HG02610 (cell line): ENCODE measurements around the gene IL19.

Experiments
- ATAC-seq: cut with Tn5 transposase; IDR thresholded peaks from one replicate; pipeline ENCODE4 v1.9.1; 2021; ENCODE audit warnings: mild to moderate bottlenecking, moderate library complexity; ENCODE audit not compliant: unreplicated experiment

IL19 gene

GRCh38 chr1:206797534-206798383 is 27.2 kb downstream of the IL19 start:
- no peak for ATAC-seq

GRCh38 chr1:206798384-206798996 is 27.9 kb downstream of the IL19 start:
- ATAC-seq, result no peak

GRCh38 chr1:206799311-206799710 is 28.7 kb downstream of the IL19 start:
- ATAC-seq, result no peak

GRCh38 chr1:206800411-206800810 is 29.8 kb downstream of the IL19 start:
- ATAC-seq, result no peak

- ATAC-seq, result no peak
Measured at GRCh38 chr1:206800891-206801290, 30.3 kb downstream of the IL19 start.

- ATAC-seq, result no peak
Measured at GRCh38 chr1:206801467-206801866, 30.9 kb downstream of the IL19 start.

GRCh38 chr1:206802401-206802800 is 31.8 kb downstream of the IL19 start:
- ATAC-seq, result no peak

- peak; percentile 96 for ATAC-seq
Measured at GRCh38 chr1:206803221-206803730, 32.7 kb downstream of the IL19 start.

- ATAC-seq, result no peak
Measured at GRCh38 chr1:206804156-206804737, 33.7 kb downstream of the IL19 start.

GRCh38 chr1:206805357-206805756 is 34.8 kb downstream of the IL19 start:
- ATAC-seq, result no peak

- ATAC-seq, result no peak
Measured at GRCh38 chr1:206808615-206809014, 38.0 kb downstream of the IL19 start.

- no peak for ATAC-seq
Measured at GRCh38 chr1:206809504-206810084, 39.0 kb downstream of the IL19 start.

- no peak for ATAC-seq
Measured at GRCh38 chr1:206812471-206812870, 41.9 kb downstream of the IL19 start.

GRCh38 chr1:206814716-206815341 is 44.3 kb downstream of the IL19 start:
- no peak for ATAC-seq

- no peak for ATAC-seq
Measured at GRCh38 chr1:206816390-206817287, 46.1 kb downstream of the IL19 start.

- no peak for ATAC-seq
Measured at GRCh38 chr1:206821493-206821892, 50.9 kb downstream of the IL19 start.

GRCh38 chr1:206823727-206824126 is 53.2 kb downstream of the IL19 start:
- ATAC-seq, result no peak

GRCh38 chr1:206824331-206824730 is 53.8 kb downstream of the IL19 start:
- no peak for ATAC-seq

- ATAC-seq, result no peak
Measured at GRCh38 chr1:206826394-206826793, 55.8 kb downstream of the IL19 start.

- ATAC-seq, result no peak
Measured at GRCh38 chr1:206828061-206828460, 57.5 kb downstream of the IL19 start.
